Endothelial cell (in vitro differentiated cells): Measurements from ENCODE around the gene STH. TPM values are rescaled to one million over a fixed set of nuclear protein-coding genes. Genes with fewer than 3 reads are reported as not detected.

Experiments
- DNase-seq: peaks from one replicate; pipeline ENCODE4 v3.0.0; 2021; ENCODE audit warnings: low spot score
- H3K27ac Mint-ChIP-seq: one replicate; pipeline ENCODE4 v1.8.0; 2021; ENCODE audit warnings: mixed read lengths, inconsistent platforms; ENCODE audit not compliant: unreplicated experiment
- H3K27me3 Mint-ChIP-seq: one replicate; pipeline ENCODE4 v1.8.0; 2021; ENCODE audit warnings: mild to moderate bottlenecking, moderate library complexity, mixed read lengths, inconsistent platforms; ENCODE audit not compliant: unreplicated experiment
- H3K36me3 Mint-ChIP-seq: one replicate; pipeline ENCODE4 v1.8.0; 2021; ENCODE audit warnings: mild to moderate bottlenecking, low read depth, mixed read lengths, inconsistent platforms; ENCODE audit not compliant: unreplicated experiment
- H3K4me1 Mint-ChIP-seq: one replicate; pipeline ENCODE4 v1.8.0; 2021; ENCODE audit warnings: mild to moderate bottlenecking, mixed read lengths, inconsistent platforms; ENCODE audit not compliant: unreplicated experiment
- H3K4me3 Mint-ChIP-seq: one replicate; pipeline ENCODE4 v1.8.0; 2021; ENCODE audit warnings: mild to moderate bottlenecking, mixed read lengths, inconsistent platforms; ENCODE audit not compliant: unreplicated experiment
- H3K9me3 Mint-ChIP-seq: one replicate; pipeline ENCODE4 v1.8.0; 2021; ENCODE audit warnings: mixed read lengths, inconsistent platforms; ENCODE audit not compliant: unreplicated experiment
- total RNA-seq: library from RNA; stranded (reverse); fragmentation: NEBNext Ultra II Directional; extraction: Animal tissue kit (Norgen Biotek cat#: 25700); gene quantifications from one replicate; pipeline ENCODE4 v1.2.1, GENCODE V29; 2021; ENCODE audit not compliant: unreplicated experiment
- TF ChIP-seq, protein P1 (sequence below): fragments of 200-600 bp; sonication (generic); IDR thresholded peaks from one replicate; pipeline ENCODE4 v1.5.0; 2021; ENCODE audit warnings: antibody characterized with exemption; ENCODE audit not compliant: unreplicated experiment

Gene STH
- total RNA-seq, 1 donor from 2014 or later = not detected

DNA sequence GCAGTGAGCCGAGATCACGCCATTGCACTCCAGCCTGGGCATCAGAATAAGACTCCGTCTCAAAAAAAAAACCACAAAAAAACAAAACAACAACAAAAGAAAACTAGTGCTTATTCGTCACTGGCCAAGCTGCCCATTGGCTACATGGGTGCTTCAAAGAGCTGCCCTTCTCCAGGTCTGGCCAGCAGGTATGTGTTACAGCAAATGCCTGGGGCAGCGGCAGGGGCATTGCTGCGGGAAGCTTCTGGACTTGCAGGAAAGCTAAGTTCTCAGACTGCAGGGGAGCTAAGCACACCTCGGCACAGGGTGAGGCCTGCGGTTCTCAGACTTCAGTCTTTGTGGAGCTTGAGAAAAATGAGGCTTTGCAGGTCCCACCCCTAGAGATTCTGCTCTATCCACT lies 4.1 kb upstream of the STH start:
- Mint-ChIP-seq H3K36me3 (peaks cover 3% of the 10 kb centered on the region), H3K27ac (no peak overlapping the region), H3K9me3 (no peaks in the 10 kb centered on the region), H3K4me1 (no peaks in the 10 kb centered on the region), H3K4me3 (no peak overlapping the region), H3K27me3 (peaks cover 5% of the 10 kb centered on the region)
- no peak for DNase-seq
- TF ChIP-seq, protein P1, sequence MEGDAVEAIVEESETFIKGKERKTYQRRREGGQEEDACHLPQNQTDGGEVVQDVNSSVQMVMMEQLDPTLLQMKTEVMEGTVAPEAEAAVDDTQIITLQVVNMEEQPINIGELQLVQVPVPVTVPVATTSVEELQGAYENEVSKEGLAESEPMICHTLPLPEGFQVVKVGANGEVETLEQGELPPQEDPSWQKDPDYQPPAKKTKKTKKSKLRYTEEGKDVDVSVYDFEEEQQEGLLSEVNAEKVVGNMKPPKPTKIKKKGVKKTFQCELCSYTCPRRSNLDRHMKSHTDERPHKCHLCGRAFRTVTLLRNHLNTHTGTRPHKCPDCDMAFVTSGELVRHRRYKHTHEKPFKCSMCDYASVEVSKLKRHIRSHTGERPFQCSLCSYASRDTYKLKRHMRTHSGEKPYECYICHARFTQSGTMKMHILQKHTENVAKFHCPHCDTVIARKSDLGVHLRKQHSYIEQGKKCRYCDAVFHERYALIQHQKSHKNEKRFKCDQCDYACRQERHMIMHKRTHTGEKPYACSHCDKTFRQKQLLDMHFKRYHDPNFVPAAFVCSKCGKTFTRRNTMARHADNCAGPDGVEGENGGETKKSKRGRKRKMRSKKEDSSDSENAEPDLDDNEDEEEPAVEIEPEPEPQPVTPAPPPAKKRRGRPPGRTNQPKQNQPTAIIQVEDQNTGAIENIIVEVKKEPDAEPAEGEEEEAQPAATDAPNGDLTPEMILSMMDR = no peak

DNA sequence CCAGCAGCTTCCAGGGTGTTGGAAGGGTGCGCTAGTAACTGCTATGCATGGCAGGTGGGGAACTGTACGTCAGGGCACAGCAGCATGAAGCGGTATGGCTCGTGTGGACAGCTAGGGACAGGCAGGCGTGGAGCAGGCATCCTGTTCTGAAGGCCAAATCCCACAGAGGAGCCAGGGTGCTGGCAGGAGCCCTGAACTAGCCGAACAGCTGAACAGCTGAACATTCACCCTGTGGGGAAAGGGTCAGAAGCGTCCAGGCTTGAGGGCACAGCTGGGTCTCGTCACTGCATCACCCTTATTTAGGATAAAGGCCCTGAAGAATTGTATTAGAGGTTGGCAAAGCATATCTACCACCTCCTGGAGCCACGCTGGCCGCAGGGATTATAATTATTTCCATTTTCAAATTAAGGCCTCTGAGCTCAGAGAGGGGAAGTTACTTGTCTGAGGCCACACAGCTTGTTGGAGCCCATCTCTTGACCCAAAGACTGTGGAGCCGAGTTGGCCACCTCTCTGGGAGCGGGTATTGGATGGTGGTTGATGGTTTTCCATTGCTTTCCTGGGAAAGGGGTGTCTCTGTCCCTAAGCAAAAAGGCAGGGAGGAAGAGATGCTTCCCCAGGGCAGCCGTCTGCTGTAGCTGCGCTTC lies 3.3 kb upstream of the STH start:
- Mint-ChIP-seq H3K27ac (no peak overlapping the region), H3K27me3 (peaks cover 3% of the 10 kb centered on the region), H3K4me3 (no peak overlapping the region), H3K9me3 (no peaks in the 10 kb centered on the region), H3K4me1 (no peaks in the 10 kb centered on the region), H3K36me3 (peaks cover 3% of the 10 kb centered on the region)
- DNase-seq = no peak
- TF ChIP-seq, protein P1 = no peak

DNA sequence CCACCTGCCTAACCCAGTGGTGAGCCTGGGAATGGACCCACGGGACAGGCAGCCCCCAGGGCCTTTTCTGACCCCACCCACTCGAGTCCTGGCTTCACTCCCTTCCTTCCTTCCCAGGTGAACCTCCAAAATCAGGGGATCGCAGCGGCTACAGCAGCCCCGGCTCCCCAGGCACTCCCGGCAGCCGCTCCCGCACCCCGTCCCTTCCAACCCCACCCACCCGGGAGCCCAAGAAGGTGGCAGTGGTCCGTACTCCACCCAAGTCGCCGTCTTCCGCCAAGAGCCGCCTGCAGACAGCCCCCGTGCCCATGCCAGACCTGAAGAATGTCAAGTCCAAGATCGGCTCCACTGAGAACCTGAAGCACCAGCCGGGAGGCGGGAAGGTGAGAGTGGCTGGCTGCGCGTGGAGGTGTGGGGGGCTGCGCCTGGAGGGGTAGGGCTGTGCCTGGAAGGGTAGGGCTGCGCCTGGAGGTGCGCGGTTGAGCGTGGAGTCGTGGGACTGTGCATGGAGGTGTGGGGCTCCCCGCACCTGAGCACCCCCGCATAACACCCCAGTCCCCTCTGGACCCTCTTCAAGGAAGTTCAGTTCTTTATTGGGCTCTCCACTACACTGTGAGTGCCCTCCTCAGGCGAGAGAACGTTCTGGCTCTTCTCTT lies 2.6 kb upstream of the STH start:
- Mint-ChIP-seq H3K27me3 (peaks cover 3% of the 10 kb centered on the region), H3K9me3 (no peaks in the 10 kb centered on the region), H3K4me1 (no peaks in the 10 kb centered on the region), H3K4me3 (no peak overlapping the region), H3K36me3 (peaks cover 3% of the 10 kb centered on the region), H3K27ac (no peak overlapping the region)
- TF ChIP-seq, protein P1 = no peak
- DNase-seq = no peak

DNA sequence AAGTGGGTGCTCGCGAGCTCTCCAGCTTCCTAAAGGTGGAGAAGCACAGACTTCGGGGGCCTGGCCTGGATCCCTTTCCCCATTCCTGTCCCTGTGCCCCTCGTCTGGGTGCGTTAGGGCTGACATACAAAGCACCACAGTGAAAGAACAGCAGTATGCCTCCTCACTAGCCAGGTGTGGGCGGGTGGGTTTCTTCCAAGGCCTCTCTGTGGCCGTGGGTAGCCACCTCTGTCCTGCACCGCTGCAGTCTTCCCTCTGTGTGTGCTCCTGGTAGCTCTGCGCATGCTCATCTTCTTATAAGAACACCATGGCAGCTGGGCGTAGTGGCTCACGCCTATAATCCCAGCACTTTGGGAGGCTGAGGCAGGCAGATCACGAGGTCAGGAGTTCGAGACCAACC lies 1.9 kb upstream of the STH start:
- TF ChIP-seq, protein P1 = no peak
- Mint-ChIP-seq H3K36me3 (peaks cover 3% of the 10 kb centered on the region), H3K27me3 (peaks cover 6% of the 10 kb centered on the region)

DNA sequence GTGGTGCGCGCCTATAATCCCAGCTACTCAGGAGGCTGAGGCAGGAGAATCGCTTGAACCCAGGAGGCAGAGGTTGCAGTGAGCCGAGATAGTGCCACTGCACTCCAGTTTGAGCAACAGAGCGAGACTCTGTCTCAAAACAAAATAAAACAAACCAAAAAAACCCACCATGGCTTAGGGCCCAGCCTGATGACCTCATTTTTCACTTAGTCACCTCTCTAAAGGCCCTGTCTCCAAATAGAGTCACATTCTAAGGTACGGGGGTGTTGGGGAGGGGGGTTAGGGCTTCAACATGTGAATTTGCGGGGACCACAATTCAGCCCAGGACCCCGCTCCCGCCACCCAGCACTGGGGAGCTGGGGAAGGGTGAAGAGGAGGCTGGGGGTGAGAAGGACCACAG lies 1.4 kb upstream of the STH start:
- Mint-ChIP-seq H3K9me3 (no peaks in the 10 kb centered on the region), H3K4me1 (no peaks in the 10 kb centered on the region), H3K36me3 (peaks cover 3% of the 10 kb centered on the region), H3K27me3 (peaks cover 6% of the 10 kb centered on the region), H3K27ac (no peak overlapping the region), H3K4me3 (no peak overlapping the region)
- TF ChIP-seq, protein P1 = no peak
- no peak for DNase-seq

More for the DNA sequence above, 1.9 kb upstream of the STH start:
- no peak overlapping the region for H3K27ac Mint-ChIP-seq
- no peak for DNase-seq
- H3K4me1 Mint-ChIP-seq = no peaks in the 10 kb centered on the region
- H3K9me3 Mint-ChIP-seq = no peaks in the 10 kb centered on the region
- H3K4me3 Mint-ChIP-seq = no peak overlapping the region
